ENCODE data around the gene GPR25. TPM values are rescaled to one million over a fixed set of nuclear protein-coding genes. Genes with fewer than 3 reads are reported as not detected.

GPR25 gene
- total RNA-seq, 2 experiments from 2014 or later: 2.7 to 3.3 TPM

- DNase-seq (no peak), ATAC-seq (ENCODE audit: poor library complexity) (no peak)
- Mint-ChIP-seq H3K4me3 (no peak overlapping the region), H3K27me3 (no peaks in the 10 kb centered on the region), H3K4me1 (ENCODE audit: low read depth) (no peaks in the 10 kb centered on the region), H3K36me3 (ENCODE audit: low read depth) (peaks cover 26% of the 10 kb centered on the region), H3K27ac (no peak overlapping the region), H3K9me3 (peaks cover 2% of the 10 kb centered on the region)
- no peaks in the 10 kb centered on the region for H3K4me1 ChIP-seq (ENCODE audit: insufficient read depth, low read length)
- intact Hi-C loops (cut with DNase I, micrococcal nuclease): no loop called here
- TF ChIP-seq, protein P1, sequence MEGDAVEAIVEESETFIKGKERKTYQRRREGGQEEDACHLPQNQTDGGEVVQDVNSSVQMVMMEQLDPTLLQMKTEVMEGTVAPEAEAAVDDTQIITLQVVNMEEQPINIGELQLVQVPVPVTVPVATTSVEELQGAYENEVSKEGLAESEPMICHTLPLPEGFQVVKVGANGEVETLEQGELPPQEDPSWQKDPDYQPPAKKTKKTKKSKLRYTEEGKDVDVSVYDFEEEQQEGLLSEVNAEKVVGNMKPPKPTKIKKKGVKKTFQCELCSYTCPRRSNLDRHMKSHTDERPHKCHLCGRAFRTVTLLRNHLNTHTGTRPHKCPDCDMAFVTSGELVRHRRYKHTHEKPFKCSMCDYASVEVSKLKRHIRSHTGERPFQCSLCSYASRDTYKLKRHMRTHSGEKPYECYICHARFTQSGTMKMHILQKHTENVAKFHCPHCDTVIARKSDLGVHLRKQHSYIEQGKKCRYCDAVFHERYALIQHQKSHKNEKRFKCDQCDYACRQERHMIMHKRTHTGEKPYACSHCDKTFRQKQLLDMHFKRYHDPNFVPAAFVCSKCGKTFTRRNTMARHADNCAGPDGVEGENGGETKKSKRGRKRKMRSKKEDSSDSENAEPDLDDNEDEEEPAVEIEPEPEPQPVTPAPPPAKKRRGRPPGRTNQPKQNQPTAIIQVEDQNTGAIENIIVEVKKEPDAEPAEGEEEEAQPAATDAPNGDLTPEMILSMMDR (IDR thresholded peaks at IDR 0.05): no peak
- ChIA-PET CTCF (no interaction called here), POLR2A (no interaction called here)
- no peak overlapping the region for H3K4me3 ChIP-seq (ENCODE audit: low read length)
- no peaks in the 10 kb centered on the region for H3K9me3 ChIP-seq (ENCODE audit: control insufficient read depth in 1 of 2, insufficient read depth in 1 of 2, low read length in 2 of 2)
- no peaks in the 10 kb centered on the region for H3K27me3 ChIP-seq (ENCODE audit: control insufficient read depth in 1 of 2, insufficient read depth in 2 of 2, low read length in 2 of 2)
- H3K27ac ChIP-seq (ENCODE audit: low read depth in 1 of 2, low read length in 2 of 2): no peak overlapping the region
- H3K36me3 ChIP-seq (ENCODE audit: insufficient read depth, low read length): no peaks in the 10 kb centered on the region
These were observed 36.6 kb upstream of the GPR25 start for GRCh38 chr1:200836213-200836612.

DNA sequence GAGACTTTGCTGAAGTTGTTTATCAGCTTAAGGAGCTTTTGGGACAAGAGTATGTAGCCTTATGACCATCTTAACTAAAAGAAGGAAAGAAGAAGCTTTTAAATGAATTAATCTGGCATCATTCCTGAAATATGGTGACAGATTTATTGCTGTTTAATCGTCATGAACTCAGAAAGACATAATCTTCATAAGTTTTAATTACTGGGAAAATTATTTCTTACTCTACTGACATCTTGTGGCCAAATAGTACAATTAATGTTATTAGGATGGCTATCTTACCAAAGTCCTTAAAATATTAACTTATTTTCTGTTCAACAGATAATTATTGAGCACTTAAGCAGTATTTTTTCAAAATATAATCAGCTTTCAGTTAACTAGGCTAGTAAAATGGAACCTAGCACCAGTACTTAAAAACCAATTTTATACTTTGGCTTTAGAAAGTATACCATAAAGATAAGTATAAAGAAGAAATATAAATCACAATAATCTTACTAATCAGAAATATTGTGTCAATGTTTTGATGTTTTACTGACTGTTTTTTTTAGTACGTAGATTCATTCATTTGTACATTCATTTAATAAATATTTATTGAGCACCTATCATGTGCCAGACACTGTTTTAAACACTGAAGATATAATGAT lies 34.7 kb upstream of the GPR25 start:
- DNase-seq (peak in 2 of 14 experiments; percentile 4 to 10), ATAC-seq (ENCODE audit: poor library complexity) (no peak)
- H3K9me3 Mint-ChIP-seq: peaks cover 2% of the 10 kb centered on the region
- H3K27me3 Mint-ChIP-seq: no peaks in the 10 kb centered on the region
- TF ChIP-seq, protein P1 (IDR thresholded peaks at IDR 0.05): peak; percentile 22
- ChIA-PET POLR2A (interaction anchor here (1.0 kb wide), 1 partner anchor 29 kb away, joined by 3 read pairs; no protein-coding TSS in a partner anchor), CTCF (no interaction called here)
- H3K4me1 Mint-ChIP-seq (ENCODE audit: low read depth): no peaks in the 10 kb centered on the region
- intact Hi-C loops (cut with DNase I, micrococcal nuclease): no loop called here
- no peak overlapping the region for H3K4me3 ChIP-seq (ENCODE audit: low read length)
- H3K27ac Mint-ChIP-seq: no peak overlapping the region
- H3K9me3 ChIP-seq (ENCODE audit: control insufficient read depth in 1 of 2, insufficient read depth in 1 of 2, low read length in 2 of 2): no peaks in the 10 kb centered on the region
- H3K36me3 Mint-ChIP-seq (ENCODE audit: low read depth): peaks cover 35% of the 10 kb centered on the region
- H3K27ac ChIP-seq (ENCODE audit: low read depth in 1 of 2, low read length in 2 of 2): no peak overlapping the region
- H3K4me1 ChIP-seq (ENCODE audit: insufficient read depth, low read length): no peaks in the 10 kb centered on the region
- no peaks in the 10 kb centered on the region for H3K27me3 ChIP-seq (ENCODE audit: control insufficient read depth in 1 of 2, insufficient read depth in 2 of 2, low read length in 2 of 2)
- no peak overlapping the region for H3K4me3 Mint-ChIP-seq
- no peaks in the 10 kb centered on the region for H3K36me3 ChIP-seq (ENCODE audit: insufficient read depth, low read length)

DNA sequence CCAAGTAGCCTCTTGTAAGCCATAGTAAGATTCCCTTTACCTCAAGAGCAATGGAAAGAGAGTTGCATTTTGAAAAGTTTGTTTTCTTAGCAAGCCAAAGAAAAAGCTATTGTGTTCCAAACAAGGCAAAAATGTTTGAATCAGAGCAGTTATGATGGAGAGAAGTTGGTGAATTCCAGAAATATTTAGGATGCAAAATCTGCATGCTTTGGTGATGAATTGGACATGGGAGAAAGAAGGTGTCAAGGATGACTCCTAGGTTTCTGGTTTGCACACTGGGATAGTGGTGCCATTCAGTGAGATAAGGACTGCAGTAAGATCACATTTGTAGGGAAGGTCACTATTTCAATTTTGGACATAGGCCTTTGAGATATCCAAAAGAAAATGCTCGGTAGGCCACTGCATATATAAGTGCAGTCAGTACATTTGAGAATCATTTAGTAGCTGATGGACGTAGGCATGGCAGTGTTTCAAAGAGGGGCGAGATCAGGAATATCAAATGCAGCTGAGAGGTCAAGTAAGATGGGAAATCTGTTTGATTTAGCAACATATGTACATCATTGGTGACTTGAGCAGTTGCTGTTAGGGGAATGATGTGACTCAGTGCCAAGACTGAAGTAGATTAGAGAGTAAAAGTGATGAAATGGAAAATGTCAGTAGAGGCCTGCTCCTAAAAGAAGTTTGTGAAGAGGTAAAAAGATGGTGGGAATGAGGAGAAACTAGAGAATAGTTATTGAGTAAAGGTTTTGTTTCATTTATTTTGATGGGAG lies 33.9 kb upstream of the GPR25 start:
- Mint-ChIP-seq H3K27me3 (no peaks in the 10 kb centered on the region), H3K36me3 (ENCODE audit: low read depth) (peaks cover 37% of the 10 kb centered on the region), H3K4me1 (ENCODE audit: low read depth) (no peaks in the 10 kb centered on the region), H3K9me3 (peaks cover 2% of the 10 kb centered on the region), H3K4me3 (no peak overlapping the region), H3K27ac (no peak overlapping the region)
- DNase-seq: no peak
- Histone ChIP-seq H3K4me1 (ENCODE audit: insufficient read depth, low read length) (no peaks in the 10 kb centered on the region), H3K4me3 (ENCODE audit: low read length) (no peak overlapping the region), H3K9me3 (ENCODE audit: control insufficient read depth in 1 of 2, insufficient read depth in 1 of 2, low read length in 2 of 2) (no peaks in the 10 kb centered on the region), H3K36me3 (ENCODE audit: insufficient read depth, low read length) (no peaks in the 10 kb centered on the region), H3K27ac (ENCODE audit: low read depth in 1 of 2, low read length in 2 of 2) (no peak overlapping the region), H3K27me3 (ENCODE audit: control insufficient read depth in 1 of 2, insufficient read depth in 2 of 2, low read length in 2 of 2) (no peaks in the 10 kb centered on the region)
- ChIA-PET CTCF (no interaction called here), POLR2A (no interaction called here)
- ATAC-seq (ENCODE audit: poor library complexity): no peak
- TF ChIP-seq, protein P1 (IDR thresholded peaks at IDR 0.05): no peak
- intact Hi-C loops (cut with DNase I, micrococcal nuclease): no loop called here
